Psoas muscle (tissue), 8 donors: Measurements from ENCODE around the gene CCDC92. TPM values are rescaled to one million over a fixed set of nuclear protein-coding genes. Genes with fewer than 3 reads are reported as not detected.

Source experiments
- ATAC-seq, 4 donors: fragments of 200-7000 bp; cut with Tn5 transposase; one replicate each; pipeline ENCODE4 v1.9.1; 2020; ENCODE audit warnings: moderate library complexity in 3 of 4, mild to moderate bottlenecking in 2 of 4
- DNase-seq, 2 donors: peaks; one replicate each; pipeline ENCODE4 v3.0.0-alpha.2; 2020
- H3K27ac ChIP-seq: fragments of 200-600 bp; one replicate; pipeline ENCODE4 v1.8.0; 2022
- H3K27me3 ChIP-seq, 3 donors: fragments of 200-600 bp in 1 of 3; one replicate each; pipeline versions ENCODE4 v1.6.1 to v1.8.0; 2013 to 2022; ENCODE audit warnings: low read length in 2 of 3, mild to moderate bottlenecking in 2 of 3, moderate library complexity in 1 of 3; ENCODE audit not compliant: insufficient read depth in 3 of 3
- H3K36me3 ChIP-seq, 2 donors: fragments of 200-600 bp in 1 of 2; one replicate each; pipeline versions ENCODE4 v1.6.1 to v1.8.0; 2013 to 2022; ENCODE audit warnings: low read depth in 1 of 2, mild to moderate bottlenecking in 1 of 2, moderate library complexity in 1 of 2; ENCODE audit not compliant: insufficient read depth in 1 of 2
- H3K4me1 ChIP-seq: fragments of 200-600 bp; one replicate; pipeline ENCODE4 v1.8.0; 2022
- H3K4me3 ChIP-seq: fragments of 200-600 bp; one replicate; pipeline ENCODE4 v1.8.0; 2022; ENCODE audit warnings: mild to moderate bottlenecking
- H3K9me3 ChIP-seq: fragments of 200-600 bp; one replicate; pipeline ENCODE4 v1.8.0; 2022
- CTCF ChIP-seq: fragments of 200-600 bp; IDR thresholded peaks from one replicate; pipeline ENCODE4 v1.8.0; 2022; ENCODE audit warnings: antibody characterized with exemption
- WGBS, 3 donors: extraction: QIAGEN DNeasy Blood & Tissue Kit; methylation state at CpG; one replicate each; pipeline versions ENCODE4 v1.1.6 to v1.1.7; 2013; 5-methylcytosine and 5-hydroxymethylcytosine counted together
- intact Hi-C, 2 donors: fragments of 100-400 bp; cut with DNase I; formaldehyde crosslinking; loops; one replicate each; pipeline versions ENCODE4 v1.11.0 to v1.14.2; 2022
- polyA plus RNA-seq, 3 donors: library from polyadenylated mRNA; stranded (reverse); fragments of 200-250 nt; gene quantifications; one replicate each; pipeline ENCODE4 v1.2.3, GENCODE V29; 2013
- total RNA-seq, 4 donors: library from RNA; stranded (reverse); fragmentation: NEBNext Ultra II Directional in 2 of 4; extraction: Animal tissue kit (Norgen Biotek cat#: 25700) in 2 of 4; gene quantifications; one replicate each; pipeline versions ENCODE4 v1.2.1 to v1.2.4, GENCODE V29; 2021 to 2023
- donor health status: healthy with polysubstance abuse.
- donor health status: DM: no; HTN: no; CAD: no; lungs with moderate emphysema.
- donor health status: Bipolar disorder and iron deficiency.
- donor health status: healthy.
- donor health status: DM: yes; HTN: yes; CAD: no.
- donor health status: DM: no; HTN: no; CAD: no.
- donor health status: DM: no; HTN: no; CAD: no.
- donor health status: DM: yes; HTN: yes; CAD: no.

The CCDC92 gene
- total and polyA plus RNA-seq, 7 donors: 27.9 to 83.2 (median 41.1) TPM

- no peak for TF ChIP-seq CTCF
- 30 to 35% (median 34%) methylated on average over 9 of the region's 9 CpGs for WGBS, 3 donors
- peaks cover 0 to 4% (median 2%) of the 10 kb centered on the region in 3 donors for H3K27me3 ChIP-seq
- no peaks in the 10 kb centered on the region for H3K4me1 ChIP-seq
- H3K27ac ChIP-seq: no peak overlapping the region
- H3K4me3 ChIP-seq: no peak overlapping the region
- no peaks in the 10 kb centered on the region for H3K9me3 ChIP-seq
- H3K36me3 ChIP-seq: no peaks in the 10 kb centered on the region
- DNase-seq (no peak), ATAC-seq (no peak)
- intact Hi-C loops: no loop called here
Measured at GRCh38 chr12:123900871-123901376, 71.7 kb downstream of the CCDC92 start.

- no peak for DNase-seq
- Histone ChIP-seq H3K27ac (no peak overlapping the region), H3K4me1 (no peaks in the 10 kb centered on the region), H3K4me3 (no peak overlapping the region), H3K9me3 (no peaks in the 10 kb centered on the region), H3K36me3 (no peaks in the 10 kb centered on the region), H3K27me3 (peaks cover 0 to 4% (median 4%) of the 10 kb centered on the region in 3 donors)
- intact Hi-C loops: no loop called here
- no peak for ATAC-seq
- 82 to 87% (median 84%) methylated on average over 9 of the region's 9 CpGs for WGBS, 3 donors
- no peak for TF ChIP-seq CTCF
Measured at GRCh38 chr12:123899368-123899767, 73.3 kb downstream of the CCDC92 start.

GRCh38 chr12:123898673-123899072 lies 74.0 kb downstream of the CCDC92 start:
- 85 to 90% (median 86%) methylated on average over 18 of the region's 18 CpGs for WGBS, 3 donors
- TF ChIP-seq CTCF: no peak
- no peaks in the 10 kb centered on the region for H3K36me3 ChIP-seq
- no peak overlapping the region for H3K27ac ChIP-seq
- H3K4me3 ChIP-seq: no peak overlapping the region
- intact Hi-C loops: no loop called here
- H3K4me1 ChIP-seq: no peaks in the 10 kb centered on the region
- H3K9me3 ChIP-seq: no peaks in the 10 kb centered on the region
- ATAC-seq (no peak), DNase-seq (no peak)
- peaks cover 0 to 6% (median 4%) of the 10 kb centered on the region in 3 donors for H3K27me3 ChIP-seq

- intact Hi-C loops: no loop called here
- ATAC-seq: no peak
- Histone ChIP-seq H3K4me1 (no peaks in the 10 kb centered on the region), H3K36me3 (no peaks in the 10 kb centered on the region), H3K27me3 (peaks cover 0 to 9% (median 6%) of the 10 kb centered on the region in 3 donors), H3K9me3 (no peaks in the 10 kb centered on the region), H3K4me3 (no peak overlapping the region), H3K27ac (no peak overlapping the region)
- DNase-seq: no peak
- no peak for TF ChIP-seq CTCF
- WGBS, 3 donors: 43 to 62% (median 46%) methylated on average over 5 of the region's 5 CpGs
Measured at GRCh38 chr12:123897221-123897620, 75.4 kb downstream of the CCDC92 start.

- 15 to 27% (median 19%) methylated on average over 8 of the region's 8 CpGs for WGBS, 3 donors
- Histone ChIP-seq H3K36me3 (no peaks in the 10 kb centered on the region), H3K27me3 (peaks cover 0 to 9% (median 6%) of the 10 kb centered on the region in 3 donors), H3K27ac (no peak overlapping the region), H3K4me3 (no peak overlapping the region), H3K4me1 (no peaks in the 10 kb centered on the region), H3K9me3 (no peaks in the 10 kb centered on the region)
- ATAC-seq: no peak
- intact Hi-C loops: no loop called here
- DNase-seq: no peak
- no peak for TF ChIP-seq CTCF
Measured at GRCh38 chr12:123896767-123897166, 75.9 kb downstream of the CCDC92 start.
